OCI-LY1 (cell line): ENCODE results near the gene CNTROB.

Source experiments
- CTCF ChIP-seq: fragments of 200-600 bp; sonication (generic), shearing (Covaris generic); IDR thresholded peaks from 2 replicates; pipeline ENCODE4 v1.5.1; 2017; ENCODE audit warnings: mild to moderate bottlenecking, antibody characterized with exemption, low read length, moderate library complexity, mixed read lengths
- EZH2 ChIP-seq: fragments of 200-600 bp; sonication (generic), shearing (Covaris generic); IDR thresholded peaks from 2 replicates; pipeline ENCODE4 v1.8.0; 2017; ENCODE audit warnings: borderline replicate concordance, mixed run types, mild to moderate bottlenecking, antibody characterized with exemption, low read length, moderate library complexity, mixed read lengths

GRCh38 chr17:7894866-7895265, 37.1 kb upstream of the CNTROB start:
- TF ChIP-seq EZH2 (no peak), CTCF (no peak)
